ENCODE results near the gene LMOD1. TPM values are rescaled to one million over a fixed set of nuclear protein-coding genes. Genes with fewer than 3 reads are reported as not detected.

Gene LMOD1
- total and polyA plus RNA-seq, 2 donors (not counting 3 experiments of a cell fraction or from before 2014, with no cell fraction given), result 0.19 to 0.33 TPM

GRCh38 chr1:201989354-201990128, 43.2 kb upstream of the LMOD1 start:
- POLR2A ChIA-PET, result no interaction called here
- Histone ChIP-seq H3K79me2 (ENCODE audit: control insufficient read depth, insufficient read depth, low read length) (peaks cover 9% of the 10 kb centered on the region), H3K27ac (ENCODE audit: insufficient read depth, low read depth, low read length) (no peak overlapping the region), H3K4me3 (replicated peaks in 1 of 3; ENCODE audit: insufficient read depth in 1 of 3, low read depth in 1 of 3, low read length in 3 of 3) (no peak overlapping the region), H2AFZ (ENCODE audit: low read depth, low read length) (no peak overlapping the region), H3K9ac (replicated peaks; ENCODE audit: extremely low read depth, insufficient read depth, low read length) (no peak overlapping the region), H3K4me1 (ENCODE audit: control insufficient read depth, extremely low read depth, insufficient read depth, low read length) (no peaks in the 10 kb centered on the region), H4K20me1 (replicated peaks; ENCODE audit: control insufficient read depth, extremely low read depth, insufficient read depth, low read length) (no peaks in the 10 kb centered on the region), H3K9me1 (replicated peaks; ENCODE audit: control insufficient read depth, extremely low read depth, insufficient read depth, low read length) (no peaks in the 10 kb centered on the region), H3K27me3 (ENCODE audit: control insufficient read depth in 2 of 2, insufficient read depth in 2 of 2, low read length in 2 of 2) (no peaks in the 10 kb centered on the region), H3K36me3 (ENCODE audit: control insufficient read depth in 2 of 2, extremely low read depth in 1 of 2, insufficient read depth in 2 of 2, low read length in 2 of 2) (peaks cover 5 to 10% of the 10 kb centered on the region in 2 experiments), H3K4me2 (ENCODE audit: insufficient read depth, low read length) (no peak overlapping the region), H3K9me3 (replicated peaks; ENCODE audit: control insufficient read depth, insufficient read depth, low read length) (no peaks in the 10 kb centered on the region)
- CTCF ChIA-PET, result interaction anchor here (1.5 to 2.4 kb wide), 3 partner anchors 9 to 94 kb away, joined by 3 to 12 read pairs (median 6); no protein-coding TSS in a partner anchor
- intact Hi-C loops (cut with micrococcal nuclease), result no loop called here
- no peak for TF ChIP-seq GATA2 (IDR thresholded peaks at IDR 0.05; ENCODE audit: insufficient read depth, insufficient read length, low read depth, low read length)
- no peak for TF ChIP-seq FOS (IDR thresholded peaks at IDR 0.05; ENCODE audit: borderline replicate concordance, insufficient read depth, low read length)
- no peak for TF ChIP-seq POLR2AphosphoS5 (IDR thresholded peaks at IDR 0.05; ENCODE audit: insufficient read depth, low read depth, low read length)
- TF ChIP-seq POLR2A (IDR thresholded peaks at IDR 0.05; ENCODE audit: low read depth, low read length), result no peak
- dilution Hi-C loops (cut with MboI; ENCODE audit: extremely low pct_ligation_motif_present, low sequenced_read_pairs), result no loop called here
- FAIRE-seq (no peak), DNase-seq (ENCODE audit: low read depth, low spot score) (no peak)
- no TSS peak for BruUV-seq (replicated peaks)

GRCh38 chr1:201988601-201989000, 42.3 kb upstream of the LMOD1 start:
- CTCF ChIA-PET, result interaction anchor here (1.5 to 2.4 kb wide), 3 partner anchors 9 to 93 kb away, joined by 3 to 12 read pairs (median 6); no protein-coding TSS in a partner anchor
- H3K4me3 ChIP-seq (replicated peaks in 1 of 3; ENCODE audit: insufficient read depth in 1 of 3, low read depth in 1 of 3, low read length in 3 of 3), result no peak overlapping the region
- FAIRE-seq, result no peak
- dilution Hi-C loops (cut with MboI; ENCODE audit: extremely low pct_ligation_motif_present, low sequenced_read_pairs), result no loop called here
- peaks cover 2% of the 10 kb centered on the region for H3K4me1 ChIP-seq (ENCODE audit: control insufficient read depth, extremely low read depth, insufficient read depth, low read length)
- no peaks in the 10 kb centered on the region for H4K20me1 ChIP-seq (replicated peaks; ENCODE audit: control insufficient read depth, extremely low read depth, insufficient read depth, low read length)
- H3K9me3 ChIP-seq (replicated peaks; ENCODE audit: control insufficient read depth, insufficient read depth, low read length), result no peaks in the 10 kb centered on the region
- no peak for TF ChIP-seq FOS (IDR thresholded peaks at IDR 0.05; ENCODE audit: borderline replicate concordance, insufficient read depth, low read length)
- TF ChIP-seq MAX (IDR thresholded peaks at IDR 0.05; ENCODE audit: insufficient read depth, insufficient read length), result no peak
- no peak for TF ChIP-seq CTCF (IDR thresholded peaks at IDR 0.05; ENCODE audit: extremely low read depth in 1 of 2, insufficient read depth in 1 of 2, low read depth in 1 of 2, low read length in 2 of 2)
- no peak for TF ChIP-seq JUN (IDR thresholded peaks at IDR 0.05; ENCODE audit: borderline replicate concordance, insufficient read depth, insufficient read length, low read depth)
- no peak for TF ChIP-seq GATA2 (IDR thresholded peaks at IDR 0.05; ENCODE audit: insufficient read depth, insufficient read length, low read depth, low read length)
- no peak for TF ChIP-seq EZH2 (IDR thresholded peaks at IDR 0.05; ENCODE audit: borderline replicate concordance, low read depth, low read length, severe bottlenecking)
- no peak for TF ChIP-seq MYC (IDR thresholded peaks at IDR 0.05; ENCODE audit: low read depth, low read length)
- no peak for TF ChIP-seq POLR2AphosphoS5 (IDR thresholded peaks at IDR 0.05; ENCODE audit: insufficient read depth, low read depth, low read length)
- no peak for TF ChIP-seq POLR2A (IDR thresholded peaks at IDR 0.05; ENCODE audit: low read depth, low read length)
- no peaks in the 10 kb centered on the region for H3K9me1 ChIP-seq (replicated peaks; ENCODE audit: control insufficient read depth, extremely low read depth, insufficient read depth, low read length)
- H3K9ac ChIP-seq (replicated peaks; ENCODE audit: extremely low read depth, insufficient read depth, low read length), result no peak overlapping the region
- H3K36me3 ChIP-seq (ENCODE audit: control insufficient read depth in 2 of 2, extremely low read depth in 1 of 2, insufficient read depth in 2 of 2, low read length in 2 of 2), result peaks cover 5 to 10% of the 10 kb centered on the region in 2 experiments
- intact Hi-C loops (cut with micrococcal nuclease), result no loop called here
- no peak for DNase-seq (ENCODE audit: low read depth, low spot score)
- no peak overlapping the region for H3K4me2 ChIP-seq (ENCODE audit: insufficient read depth, low read length)
- POLR2A ChIA-PET, result no interaction called here
- peaks cover 19% of the 10 kb centered on the region for H3K79me2 ChIP-seq (ENCODE audit: control insufficient read depth, insufficient read depth, low read length)
- no peak overlapping the region for H3K27ac ChIP-seq (ENCODE audit: insufficient read depth, low read depth, low read length)
- H2AFZ ChIP-seq (ENCODE audit: low read depth, low read length), result no peak overlapping the region
- no peaks in the 10 kb centered on the region for H3K27me3 ChIP-seq (ENCODE audit: control insufficient read depth in 2 of 2, insufficient read depth in 2 of 2, low read length in 2 of 2)
- no TSS peak for BruUV-seq (replicated peaks)

Measured in endothelial cell of umbilical vein (primary cell).